IPS DF 6.9 (cell line): Measurements from ENCODE around the gene NACC2.

ENCODE experiments used
- DNase-seq: peaks from one replicate; pipeline ENCODE4 v3.0.0-alpha.2; 2013; ENCODE audit warnings: low read depth, low spot score
- H3K27ac ChIP-seq: one replicate; pipeline ENCODE4 v1.5.1; 2013; ENCODE audit warnings: low read length, control low read depth
- H3K27me3 ChIP-seq: 2 replicates; pipeline ENCODE4 v1.6.1; 2013; ENCODE audit warnings: mild to moderate bottlenecking, low read length; ENCODE audit not compliant: control insufficient read depth, insufficient read depth
- H3K36me3 ChIP-seq: 2 replicates; pipeline ENCODE4 v1.6.1; 2013; ENCODE audit warnings: low read length; ENCODE audit not compliant: control insufficient read depth, insufficient read depth
- H3K4me1 ChIP-seq: 2 replicates; pipeline ENCODE4 v1.6.1; 2013; ENCODE audit warnings: low read length; ENCODE audit not compliant: control insufficient read depth, insufficient read depth
- H3K4me3 ChIP-seq: 2 replicates; pipeline ENCODE4 v1.5.1; 2013; ENCODE audit warnings: mild to moderate bottlenecking, low read length
- H3K9me3 ChIP-seq: 2 replicates; pipeline ENCODE4 v1.6.1; 2013; ENCODE audit warnings: low read length, inconsistent platforms; ENCODE audit not compliant: control insufficient read depth, insufficient read depth
- WGBS: extraction: QIAGEN DNeasy Blood & Tissue Kit; methylation state at CpG from one replicate; pipeline ENCODE4 v1.1.7; 2013; ENCODE audit warnings: mixed read lengths, missing lambda C conversion rate; ENCODE audit not compliant: insufficient read length, insufficient coverage; 5-methylcytosine and 5-hydroxymethylcytosine counted together

NACC2 gene

GRCh38 chr9:136092741-136093140, 2.3 kb downstream of the NACC2 start:
- no CpG with 5 or more reads among the region's 9 CpGs for WGBS
- Histone ChIP-seq H3K27me3 (no peaks in the 10 kb centered on the region; the same call in 1 of the 2 replicates), H3K4me3 (no peak overlapping the region), H3K36me3 (no peaks in the 10 kb centered on the region), H3K4me1 (peaks cover 12% of the 10 kb centered on the region), H3K9me3 (no peaks in the 10 kb centered on the region), H3K27ac (no peak overlapping the region)
- no peak for DNase-seq

- Histone ChIP-seq H3K9me3 (no peaks in the 10 kb centered on the region), H3K4me1 (peaks cover 12% of the 10 kb centered on the region), H3K27ac (no peak overlapping the region), H3K4me3 (no peak overlapping the region), H3K27me3 (no peaks in the 10 kb centered on the region; the same call in 1 of the 2 replicates), H3K36me3 (no peaks in the 10 kb centered on the region)
- DNase-seq = no peak
- no CpG with 5 or more reads among the region's 10 CpGs for WGBS
Observed at GRCh38 chr9:136092353-136092650, 2.8 kb downstream of the NACC2 start.

- no peaks in the 10 kb centered on the region for H3K9me3 ChIP-seq
- no peaks in the 10 kb centered on the region; the same call in 1 of the 2 replicates for H3K27me3 ChIP-seq
- WGBS = no CpG with 5 or more reads among the region's 20 CpGs
- H3K4me3 ChIP-seq = no peak overlapping the region
- no peak overlapping the region for H3K27ac ChIP-seq
- no peaks in the 10 kb centered on the region for H3K36me3 ChIP-seq
- DNase-seq = no peak
- H3K4me1 ChIP-seq = peaks cover 13% of the 10 kb centered on the region
Observed at GRCh38 chr9:136091582-136092352, 3.3 kb downstream of the NACC2 start.

GRCh38 chr9:136090768-136091581, 4.1 kb downstream of the NACC2 start:
- Histone ChIP-seq H3K36me3 (no peaks in the 10 kb centered on the region), H3K4me3 (no peak overlapping the region), H3K9me3 (no peaks in the 10 kb centered on the region), H3K27ac (no peak overlapping the region), H3K27me3 (no peaks in the 10 kb centered on the region; the same call in 1 of the 2 replicates), H3K4me1 (peaks cover 14% of the 10 kb centered on the region)
- WGBS = no CpG with 5 or more reads among the region's 22 CpGs
- no peak for DNase-seq

- no peaks in the 10 kb centered on the region for H3K9me3 ChIP-seq
- H3K27ac ChIP-seq = no peak overlapping the region
- no CpG with 5 or more reads among the region's 9 CpGs for WGBS
- DNase-seq = no peak
- H3K27me3 ChIP-seq = no peaks in the 10 kb centered on the region; the same call in 1 of the 2 replicates
- H3K4me1 ChIP-seq = peaks cover 14% of the 10 kb centered on the region
- no peak overlapping the region for H3K4me3 ChIP-seq
- H3K36me3 ChIP-seq = no peaks in the 10 kb centered on the region
Observed at GRCh38 chr9:136090056-136090735, 4.9 kb downstream of the NACC2 start.

- Histone ChIP-seq H3K27ac (no peak overlapping the region), H3K9me3 (no peaks in the 10 kb centered on the region), H3K36me3 (no peaks in the 10 kb centered on the region), H3K4me3 (no peak overlapping the region), H3K27me3 (no peaks in the 10 kb centered on the region; the same call in 1 of the 2 replicates), H3K4me1 (peaks cover 14% of the 10 kb centered on the region)
- WGBS = no CpG with 5 or more reads among the region's 3 CpGs
- no peak for DNase-seq
Observed at GRCh38 chr9:136089697-136090045, 5.4 kb downstream of the NACC2 start.

GRCh38 chr9:136088939-136089696, 6.0 kb downstream of the NACC2 start:
- Histone ChIP-seq H3K27ac (no peak overlapping the region), H3K36me3 (no peaks in the 10 kb centered on the region), H3K27me3 (no peaks in the 10 kb centered on the region; the same call in 1 of the 2 replicates), H3K9me3 (no peaks in the 10 kb centered on the region), H3K4me3 (no peak overlapping the region), H3K4me1 (peaks cover 14% of the 10 kb centered on the region)
- no CpG with 5 or more reads among the region's 22 CpGs for whole genome bisulfite sequencing
- no peak for DNase-seq

GRCh38 chr9:136088481-136088938, 6.6 kb downstream of the NACC2 start:
- no CpG with 5 or more reads among the region's 15 CpGs for WGBS
- no peaks in the 10 kb centered on the region for H3K27me3 ChIP-seq
- H3K27ac ChIP-seq = no peak overlapping the region
- DNase-seq = no peak
- no peaks in the 10 kb centered on the region for H3K36me3 ChIP-seq
- no peak overlapping the region for H3K4me3 ChIP-seq
- H3K9me3 ChIP-seq = no peaks in the 10 kb centered on the region
- peaks cover 14% of the 10 kb centered on the region for H3K4me1 ChIP-seq

- no peak overlapping the region for H3K27ac ChIP-seq
- H3K27me3 ChIP-seq = no peaks in the 10 kb centered on the region
- no peaks in the 10 kb centered on the region for H3K9me3 ChIP-seq
- peaks cover 13% of the 10 kb centered on the region for H3K4me1 ChIP-seq
- no peak for DNase-seq
- H3K36me3 ChIP-seq = no peaks in the 10 kb centered on the region
- no CpG with 5 or more reads among the region's 24 CpGs for WGBS
- H3K4me3 ChIP-seq = no peak overlapping the region
Observed at GRCh38 chr9:136087741-136088480, 7.2 kb downstream of the NACC2 start.
